Activated CD8-positive, alpha-beta memory T cell treated with anti-CD3 and anti-CD28 coated beads, Interleukin-2, amount 50 U/mL, for 1 hour (primary cell): ENCODE results near the gene KDM2B.

Experiments used
- DNase-seq: peaks from one replicate; pipeline ENCODE4 v3.0.0-alpha.2; 2020; ENCODE audit errors: extremely low read depth

The KDM2B gene

DNA sequence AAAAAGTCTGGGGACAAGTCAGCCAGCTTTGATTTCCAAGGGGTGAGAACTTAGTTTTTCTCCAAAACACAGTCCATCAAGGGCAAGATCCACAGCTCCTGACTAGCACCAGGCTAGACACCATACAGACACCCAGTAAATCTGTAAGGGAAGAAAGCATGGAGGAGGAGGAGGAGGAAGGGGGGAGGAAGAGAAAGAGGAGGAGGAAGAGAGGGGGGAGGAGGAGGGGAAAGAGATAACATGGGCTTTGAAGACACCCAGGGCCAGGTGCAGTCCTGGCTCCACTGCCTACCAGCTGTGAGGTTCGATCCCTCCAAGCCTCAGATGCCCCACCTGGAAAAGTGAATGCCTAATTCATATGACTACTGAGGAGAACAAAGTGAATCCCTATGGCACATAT lies 18.3 kb downstream of the KDM2B start:
- DNase-seq = no peak

DNA sequence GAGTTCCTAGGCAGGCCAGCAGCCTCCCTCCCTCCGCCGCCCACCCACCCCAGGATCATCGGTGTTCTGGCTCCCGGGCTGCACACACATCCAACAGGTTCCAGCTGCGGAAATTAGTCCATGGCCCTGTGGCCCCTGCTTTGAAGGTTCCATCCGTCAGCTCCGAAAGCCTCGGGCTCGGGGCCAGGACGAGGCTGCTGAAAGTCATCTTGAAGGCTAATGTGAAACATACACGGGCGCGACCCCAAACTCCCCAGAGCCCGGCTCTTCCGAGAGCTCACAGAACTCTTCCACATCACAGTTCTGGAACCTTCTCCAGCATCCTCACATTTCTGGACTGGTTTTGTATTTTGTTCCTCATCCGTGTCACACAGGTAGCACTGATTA lies 19.8 kb downstream of the KDM2B start:
- no peak for DNase-seq

DNA sequence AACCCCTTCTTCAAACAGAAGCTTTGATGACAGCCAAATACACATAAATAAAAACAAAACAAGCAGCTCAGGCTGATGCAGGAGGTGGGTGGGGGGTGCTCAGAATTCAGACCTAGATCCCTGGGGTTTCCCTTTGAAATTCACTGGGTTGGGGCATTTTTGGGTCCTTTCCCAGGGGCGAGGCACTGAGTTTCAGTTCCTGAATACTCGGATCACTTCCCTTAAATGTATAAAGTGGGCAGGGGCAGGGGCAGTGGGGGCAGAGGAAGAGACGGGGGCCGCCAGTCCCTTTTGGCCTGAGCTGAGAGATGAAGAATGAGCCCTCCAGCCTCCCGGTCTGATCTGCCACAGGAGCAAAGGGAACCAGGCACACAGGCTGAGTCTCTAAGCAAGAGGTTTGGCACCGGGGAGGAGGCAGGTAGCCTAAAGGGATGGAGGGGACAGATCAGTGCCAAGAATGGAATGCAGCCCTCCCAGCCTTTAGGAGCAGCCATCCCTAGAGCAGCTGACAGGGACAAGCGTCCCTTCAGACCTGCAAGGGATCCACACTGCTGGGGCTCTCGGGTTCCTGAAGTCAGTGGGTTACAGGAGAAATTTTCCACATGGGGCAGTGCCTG lies 20.3 kb downstream of the KDM2B start:
- DNase-seq = no peak

DNA sequence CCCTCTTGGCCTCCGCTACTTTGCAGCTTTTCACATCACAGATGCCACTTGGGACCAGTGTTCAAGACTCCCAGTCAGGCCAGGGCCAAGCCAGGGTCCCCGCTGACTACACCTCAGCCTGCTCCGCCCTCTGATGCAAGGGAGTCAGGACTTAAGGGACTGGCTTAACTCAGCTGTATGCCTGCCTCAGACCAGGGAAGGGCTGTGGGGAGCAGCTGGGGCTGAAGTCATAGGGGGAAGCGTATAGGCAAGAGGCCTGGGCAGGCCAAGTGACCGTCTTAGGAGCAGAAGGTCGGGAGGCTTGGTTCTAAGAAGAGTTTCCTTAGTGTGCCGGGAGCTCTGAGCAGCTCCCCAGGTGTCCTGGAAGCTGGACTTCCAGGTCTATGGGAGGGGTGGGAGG lies 21.9 kb downstream of the KDM2B start:
- no peak for DNase-seq

DNA sequence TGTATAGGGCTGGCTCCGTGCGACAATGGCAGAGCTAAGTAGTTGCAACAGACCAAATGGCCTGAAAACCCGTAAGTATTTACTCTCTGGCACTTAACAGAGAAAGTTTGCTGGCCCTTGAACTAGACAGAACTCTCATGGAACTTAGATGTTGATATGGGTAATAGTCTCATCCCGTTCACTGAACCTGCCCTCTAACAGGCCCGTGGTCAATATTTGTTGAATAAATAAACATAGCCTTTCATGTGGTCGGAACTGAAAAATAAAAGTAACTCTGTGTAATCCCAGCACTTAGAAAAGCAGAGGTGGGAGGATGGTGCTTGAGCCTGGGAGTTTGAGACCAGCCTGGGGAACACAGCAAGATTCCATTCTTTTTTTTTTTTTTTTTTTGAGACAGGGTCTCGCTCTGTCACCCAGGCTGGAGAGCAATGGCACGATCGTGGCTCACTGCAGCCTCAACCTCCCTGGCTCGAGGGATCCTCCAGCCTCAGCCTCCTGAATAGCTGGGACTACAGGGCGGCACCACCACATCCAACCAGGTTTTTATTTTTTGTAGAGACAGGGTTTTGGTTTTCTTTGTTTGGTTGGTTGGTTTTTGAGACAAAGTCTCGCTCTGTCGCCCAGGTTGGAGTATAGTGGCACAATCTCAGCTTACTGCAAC lies 29.7 kb downstream of the KDM2B start:
- no peak for DNase-seq

DNA sequence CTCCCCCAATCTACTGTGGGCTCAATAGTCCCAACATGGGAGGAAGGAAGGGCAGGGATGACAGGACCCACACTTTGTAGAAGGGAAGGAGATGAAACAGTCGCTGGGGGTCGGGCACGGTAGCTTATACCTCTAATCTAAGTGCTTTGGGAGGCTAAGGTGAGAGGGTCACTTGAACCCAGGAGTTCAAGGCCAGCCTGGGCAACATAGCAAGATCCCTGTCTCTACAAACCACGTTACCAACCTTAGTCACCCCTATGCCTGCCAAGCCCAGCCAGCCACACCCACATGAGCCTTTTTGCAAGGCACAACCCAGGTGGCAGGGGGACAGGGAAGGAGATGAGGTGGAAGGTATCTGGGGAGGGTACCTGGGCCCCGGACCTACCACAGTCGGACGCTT lies 31.7 kb downstream of the KDM2B start:
- no peak for DNase-seq

DNA sequence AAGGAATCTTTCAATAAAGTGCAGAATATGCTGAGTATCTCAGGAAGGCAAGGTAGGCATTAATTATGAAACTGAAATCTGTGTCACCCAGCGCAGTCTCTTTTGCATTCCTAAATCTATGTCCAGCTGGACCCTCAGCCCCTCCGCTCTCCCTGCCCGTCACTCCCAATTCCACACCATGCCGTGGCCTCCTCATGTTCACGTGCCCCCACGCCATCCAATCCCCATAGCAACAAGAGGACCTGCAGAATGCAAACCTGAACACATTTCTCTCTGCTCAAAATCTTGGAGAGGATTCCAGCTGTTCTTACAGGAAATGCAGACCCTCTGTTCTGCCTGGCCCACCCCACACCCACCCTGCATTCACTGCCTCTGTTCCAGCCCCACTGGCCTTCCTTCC lies 35.3 kb downstream of the KDM2B start:
- no peak for DNase-seq

DNA sequence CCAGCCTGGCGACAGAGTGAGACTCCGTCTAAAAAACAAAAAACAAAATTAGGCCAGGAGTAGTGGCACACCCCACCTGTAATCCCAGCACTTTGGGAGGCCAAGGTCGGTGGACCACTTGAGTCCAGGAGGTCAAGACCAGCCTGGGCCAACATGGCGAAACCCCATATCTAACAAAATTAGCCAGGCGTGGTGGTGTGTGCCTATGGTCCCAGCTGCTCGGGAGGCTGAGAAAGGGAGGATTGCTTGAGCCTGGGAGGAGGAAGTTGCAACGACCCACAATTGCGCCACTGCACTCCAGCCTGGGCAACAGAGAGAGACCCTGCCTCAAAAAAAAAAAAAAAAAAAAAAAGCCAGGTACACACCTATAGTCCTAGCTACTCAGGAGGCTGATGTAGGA lies 37.0 kb downstream of the KDM2B start:
- DNase-seq = no peak

DNA sequence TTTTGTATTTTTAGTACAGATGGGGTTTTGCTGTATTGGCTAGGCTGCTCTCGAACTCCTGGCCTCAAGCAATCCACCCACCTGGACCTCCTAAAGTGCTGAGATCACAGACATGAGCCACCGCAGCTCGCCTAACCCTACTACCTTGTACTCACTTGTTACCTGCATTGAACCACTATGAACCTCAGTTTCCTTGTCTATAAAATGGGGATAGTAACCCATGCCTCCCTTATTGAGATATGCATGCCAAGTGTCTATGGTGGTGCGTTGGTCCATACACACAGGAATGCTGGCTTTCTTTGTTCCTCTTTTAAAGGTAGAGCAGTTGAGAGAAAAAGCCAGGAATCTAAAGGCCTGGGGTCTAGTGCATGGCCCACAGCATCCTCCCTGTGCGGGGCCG lies 40.9 kb downstream of the KDM2B start:
- no peak for DNase-seq

DNA sequence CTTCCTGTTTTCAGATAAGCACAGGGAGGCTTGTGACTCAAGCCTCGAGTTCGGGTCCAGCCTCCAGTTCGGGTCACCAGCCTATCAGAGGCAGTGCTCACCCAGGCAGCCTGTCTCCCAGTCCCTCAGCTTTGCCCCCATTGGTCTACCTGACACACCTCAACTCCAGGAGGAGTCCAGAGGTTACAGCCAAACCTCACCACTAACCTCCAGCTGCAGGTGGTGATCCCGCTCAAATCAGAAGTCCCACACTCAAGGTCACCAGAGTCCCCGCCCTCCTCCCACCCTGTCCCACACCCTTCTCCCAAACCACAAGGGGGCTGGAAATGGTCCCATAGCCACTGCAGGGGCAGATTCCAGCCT lies 42.1 kb downstream of the KDM2B start:
- no peak for DNase-seq

DNA sequence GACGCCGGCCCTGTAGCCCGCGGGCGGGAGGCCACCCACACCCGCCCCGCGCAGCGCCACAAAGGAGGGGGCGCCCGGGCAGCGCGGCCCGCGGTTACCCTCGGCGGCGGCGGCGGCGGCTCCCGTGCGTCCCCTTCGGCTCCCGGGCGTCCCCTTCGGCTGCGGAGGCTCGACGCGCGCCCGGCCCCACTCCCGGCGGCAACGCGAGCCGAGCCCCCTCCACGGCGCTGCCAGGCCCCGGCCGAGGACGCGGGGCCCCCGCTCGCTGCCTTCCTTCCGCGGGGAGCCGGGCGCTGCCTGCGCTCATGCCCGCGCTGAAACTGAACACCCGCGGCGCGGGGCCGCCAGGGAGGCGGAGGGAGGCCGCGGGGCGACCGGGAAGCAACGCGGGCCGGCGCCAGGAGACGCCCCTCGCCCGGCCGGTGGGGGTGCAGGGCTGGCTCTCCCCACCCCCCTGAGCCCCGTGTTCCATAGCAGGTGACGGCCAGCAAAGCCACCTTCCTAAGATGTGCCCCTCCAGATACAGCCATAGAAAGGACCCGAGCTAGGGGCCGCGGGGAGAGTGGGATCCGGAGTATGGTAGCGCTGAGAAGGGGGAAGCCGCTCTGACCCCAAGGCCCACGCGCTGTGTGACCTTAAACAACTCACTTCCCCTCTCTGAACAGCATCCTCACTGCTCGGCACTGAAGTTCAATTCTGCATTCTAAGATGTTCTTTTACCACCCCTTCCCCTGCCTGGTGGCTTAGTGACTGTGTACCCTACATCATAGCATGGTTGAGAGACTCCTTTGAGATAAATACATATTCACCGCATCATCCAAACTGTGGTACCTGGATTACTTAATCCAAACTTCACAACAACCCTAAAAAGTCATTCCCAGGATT lies 42.8 kb downstream of the KDM2B start:
- DNase-seq = no peak

DNA sequence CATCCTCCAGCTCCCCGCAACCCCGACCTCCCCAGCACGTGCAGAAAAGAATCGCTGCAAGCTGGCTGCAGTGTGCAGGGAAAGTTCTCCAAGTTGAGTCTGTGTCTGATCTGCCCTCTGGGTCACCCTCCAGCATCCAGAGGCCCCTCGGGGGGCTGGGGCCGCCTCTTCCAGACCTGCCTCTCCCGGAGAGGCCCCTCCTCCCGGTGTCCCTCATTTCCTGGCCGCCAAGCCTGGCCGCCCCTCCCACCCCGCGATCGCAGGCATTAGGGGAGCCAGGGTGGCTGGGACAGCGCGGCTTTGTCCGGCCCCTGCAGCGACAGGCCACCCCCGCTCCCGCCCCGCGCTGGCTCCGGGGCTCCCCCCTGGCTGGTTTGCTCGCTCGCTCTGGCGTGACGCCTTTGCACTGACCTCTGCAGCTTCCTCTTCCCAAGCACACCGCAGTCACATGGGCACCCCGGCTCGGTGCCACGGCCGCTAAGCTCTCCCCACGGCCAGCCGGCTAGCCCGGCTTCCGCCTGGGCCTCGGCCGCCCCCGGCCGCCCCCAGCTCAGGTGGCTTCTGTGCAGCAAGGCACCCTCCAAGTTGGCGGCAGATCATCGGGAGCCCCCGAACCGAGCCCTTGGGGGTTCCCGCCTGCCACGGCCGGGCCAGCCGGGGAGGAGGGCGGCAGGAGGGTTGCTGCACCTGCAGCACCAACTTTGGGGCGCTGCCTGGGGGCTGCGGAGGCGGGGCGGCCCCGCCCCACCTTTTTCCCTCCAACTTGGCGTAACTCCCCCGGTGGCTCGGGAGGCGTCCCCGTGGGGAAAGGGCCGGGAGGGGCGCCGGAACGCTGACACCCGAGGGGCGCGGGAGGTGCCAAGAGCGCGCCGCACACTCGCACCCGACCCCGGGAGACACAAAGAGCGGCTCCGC lies 43.7 kb downstream of the KDM2B start:
- no peak for DNase-seq

DNA sequence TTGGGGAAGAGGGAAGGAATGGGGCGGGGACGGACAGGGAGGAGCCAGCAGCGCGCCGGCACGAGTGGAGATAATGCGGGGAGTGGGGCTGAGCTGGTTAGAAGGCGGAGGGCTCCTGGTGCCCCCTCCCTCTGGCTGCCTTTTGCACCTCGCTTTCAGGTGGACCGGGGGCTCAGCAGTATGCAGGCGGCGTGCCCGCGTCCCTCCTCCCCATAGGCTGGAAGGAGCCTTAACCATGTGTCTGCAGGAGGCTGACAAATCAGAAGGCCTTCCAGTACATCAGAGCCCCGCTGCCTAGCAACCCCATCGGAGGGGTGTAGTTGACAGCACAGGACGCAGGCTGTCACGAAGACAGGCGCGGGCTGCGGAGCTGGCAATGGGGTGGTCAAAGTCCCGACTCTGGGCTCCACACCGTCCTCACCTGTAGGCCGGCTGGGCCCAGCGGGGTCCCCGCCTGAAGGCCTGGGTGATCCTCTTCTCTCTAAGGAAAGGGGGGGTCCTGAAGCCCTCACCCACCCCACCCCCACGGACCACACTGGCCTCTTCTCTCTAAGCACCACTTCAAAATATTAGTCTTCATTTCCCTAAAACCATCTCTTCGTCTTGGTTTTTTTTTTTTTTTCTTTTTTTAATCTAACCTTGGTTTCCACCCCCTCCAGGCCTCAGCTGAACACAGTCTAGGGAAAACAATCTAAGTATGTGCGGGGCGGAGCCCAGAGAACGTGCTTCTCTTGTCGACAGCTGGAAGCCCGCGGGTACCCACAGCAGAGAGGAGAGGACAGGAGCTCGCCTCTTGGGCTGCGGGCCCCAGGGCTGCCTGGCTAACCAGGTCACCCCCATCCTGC lies 44.5 kb downstream of the KDM2B start:
- peak; percentile 66 for DNase-seq

DNA sequence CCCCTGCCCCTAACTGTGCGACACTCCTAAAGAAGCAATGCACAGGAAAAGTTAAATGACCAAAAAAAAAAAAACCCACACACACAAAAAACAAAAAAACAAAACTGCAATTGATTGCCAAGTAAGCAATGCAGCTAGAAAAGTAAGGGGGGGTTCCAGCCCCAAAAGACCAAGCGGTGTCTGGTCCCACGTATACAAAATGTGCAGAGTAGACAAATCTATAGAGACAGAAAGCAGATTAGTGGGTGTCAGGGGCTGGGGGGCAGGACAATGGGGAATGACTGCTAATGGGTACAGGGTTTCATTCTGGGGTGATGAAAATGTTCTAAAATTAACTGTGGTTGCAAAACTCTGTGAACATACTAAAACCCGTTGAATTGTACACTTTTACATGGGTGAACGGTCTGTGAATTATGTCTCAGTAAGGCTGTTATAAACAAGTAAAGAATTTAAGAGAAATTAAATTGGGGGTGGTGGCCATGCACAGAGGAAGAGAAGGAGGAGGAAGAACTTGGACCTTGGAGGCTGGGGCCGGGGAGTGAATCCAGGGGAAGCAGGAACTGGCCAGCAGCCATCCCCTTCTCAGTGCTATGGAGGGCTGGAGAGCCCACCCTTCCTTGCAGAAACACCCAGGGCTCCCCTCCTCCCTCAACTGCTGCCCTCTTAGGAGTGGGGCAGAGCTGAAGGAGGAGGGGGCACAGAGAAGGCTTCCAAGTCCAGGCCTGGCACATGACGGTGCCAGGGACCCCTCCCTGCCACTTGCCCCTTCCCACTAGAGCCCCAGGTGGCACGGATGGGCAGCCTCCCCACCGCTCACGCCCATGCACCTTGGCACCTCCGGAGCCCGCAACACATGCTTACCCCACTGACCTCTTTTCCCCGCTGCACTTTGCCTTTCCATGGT lies 45.4 kb downstream of the KDM2B start:
- no peak for DNase-seq

DNA sequence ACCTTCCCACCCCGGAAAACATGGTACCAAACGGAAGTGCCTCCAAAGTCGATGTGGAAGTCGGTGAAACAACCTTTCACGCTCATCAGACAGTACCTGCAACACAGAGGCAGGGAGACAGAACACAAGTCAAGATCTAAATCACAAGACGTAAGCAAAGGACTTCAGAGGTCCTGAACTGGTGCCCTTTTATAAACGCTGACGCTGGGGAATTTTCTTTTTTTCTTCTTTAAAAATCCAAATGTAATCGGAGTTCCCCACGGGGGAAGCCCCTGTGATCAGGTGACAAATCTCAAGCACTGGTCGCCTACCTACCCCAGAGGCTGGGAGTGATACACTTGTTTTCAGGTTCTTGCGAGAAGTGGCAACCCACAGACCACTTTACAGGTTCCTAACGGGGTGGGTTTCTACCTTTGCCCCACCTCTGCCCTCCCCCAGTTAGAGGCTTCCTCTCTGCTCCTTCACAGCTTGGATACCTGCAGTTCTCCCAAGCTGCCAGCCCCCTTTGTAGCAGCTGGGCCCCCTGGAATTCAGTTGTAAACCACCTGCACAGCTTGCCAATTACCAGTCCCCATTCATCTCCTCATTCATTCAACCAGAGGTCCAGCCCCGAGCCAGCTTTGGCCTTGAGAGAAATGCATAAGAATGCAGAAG lies 46.2 kb downstream of the KDM2B start:
- DNase-seq = peak; percentile 71

DNA sequence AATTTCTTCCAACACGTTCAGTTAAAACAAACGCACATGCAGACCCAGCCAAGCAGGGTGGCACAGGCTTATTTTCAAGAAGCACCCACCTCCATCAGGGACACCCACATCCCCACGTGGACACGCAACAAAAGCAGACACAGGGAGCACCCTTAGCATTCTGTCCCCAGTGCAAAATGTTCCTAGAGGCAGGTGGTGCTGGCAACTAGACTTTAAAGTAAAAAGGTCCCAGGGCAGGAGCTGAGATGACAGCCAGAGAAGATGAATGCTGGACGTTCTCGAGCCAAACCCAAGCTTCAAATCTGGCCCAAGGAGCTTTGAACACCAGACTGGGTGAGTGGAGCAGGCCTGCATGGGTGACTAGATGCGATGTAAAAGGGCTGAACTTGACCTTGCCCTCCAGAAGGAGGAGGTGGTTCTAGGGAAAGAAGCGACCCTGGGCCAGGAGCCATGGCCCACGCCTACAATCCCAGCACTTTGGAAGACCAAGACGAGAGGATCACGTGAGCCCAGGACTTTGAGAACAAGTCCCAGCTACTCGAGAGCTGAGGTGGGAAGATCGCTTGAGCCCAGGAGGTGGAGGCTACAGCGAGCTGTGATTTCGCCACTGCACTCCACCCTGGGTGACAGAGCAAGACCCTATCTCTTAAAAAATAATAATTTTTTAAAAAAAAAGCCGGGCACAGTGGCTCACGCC lies 47.3 kb downstream of the KDM2B start:
- no peak for DNase-seq

DNA sequence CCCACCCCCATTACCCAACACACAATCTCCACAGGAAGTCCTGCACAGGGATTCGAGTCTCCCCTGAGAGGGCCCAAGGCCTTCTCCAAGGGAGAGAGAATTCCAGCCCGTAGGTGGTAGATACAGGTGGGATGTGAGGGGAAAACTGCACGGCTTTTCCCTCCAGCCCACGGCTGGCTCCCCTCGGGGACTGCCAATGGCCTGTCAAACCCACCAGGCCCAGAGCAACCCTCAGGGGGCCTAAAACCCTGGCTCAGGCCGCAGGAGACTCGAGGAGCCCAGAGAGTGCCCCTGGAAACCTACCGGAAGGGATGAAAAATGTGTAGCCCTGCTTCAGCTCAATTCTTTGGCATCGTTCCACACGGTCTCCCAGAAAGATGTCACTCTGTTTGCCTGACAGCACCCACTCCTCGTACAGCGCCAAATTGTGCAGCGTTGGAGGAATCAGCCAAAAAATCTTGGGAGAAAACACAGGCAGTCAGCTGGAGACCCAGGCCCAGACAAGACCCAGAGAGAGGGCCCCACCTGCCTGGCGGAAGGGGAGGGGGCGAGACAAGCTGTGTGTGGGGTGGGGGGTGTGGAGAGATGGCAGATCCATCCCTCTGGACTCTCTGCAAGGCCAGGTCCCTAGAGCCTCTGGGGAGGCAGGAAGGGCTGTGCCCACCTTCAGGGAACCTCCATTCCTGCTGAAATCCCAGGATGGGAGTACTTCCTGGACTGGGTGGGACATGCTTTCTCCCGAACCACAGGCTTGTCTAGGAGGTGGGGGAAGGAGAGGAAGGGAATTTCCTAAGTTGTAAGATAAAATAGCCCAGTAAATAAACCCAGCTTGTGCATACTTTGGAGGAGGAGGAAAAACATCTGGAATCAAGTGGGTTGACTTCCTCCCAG lies 48.1 kb downstream of the KDM2B start:
- DNase-seq = no peak

DNA sequence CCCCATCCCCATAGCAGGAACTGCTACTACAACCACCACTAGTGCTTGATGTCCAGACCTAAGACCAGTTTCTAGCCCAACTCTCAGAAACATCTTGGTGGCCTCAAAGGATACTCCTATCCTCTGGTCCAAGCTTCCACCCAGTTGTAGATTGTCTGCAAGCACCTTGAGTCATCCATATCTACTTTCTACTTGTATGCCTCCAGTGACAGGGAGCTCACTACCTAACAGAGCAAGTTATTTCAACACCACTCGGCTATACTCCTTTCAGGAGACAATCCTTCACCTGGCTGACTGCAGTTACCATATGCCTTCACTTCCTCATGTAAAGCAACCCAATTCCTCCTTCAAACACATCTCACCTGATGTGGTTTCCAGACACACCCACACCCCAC lies 49.5 kb downstream of the KDM2B start:
- no peak for DNase-seq
